Natural killer cell (primary cell): Measurements from ENCODE around the gene NCMAP. TPM values are rescaled to one million over a fixed set of nuclear protein-coding genes. Genes with fewer than 3 reads are reported as not detected.

Experiments used
- ATAC-seq, 3 donors: fragments of 150-1000 bp in 2 of 3; fragments of 200-7000 bp in 1 of 3; cut with Tn5 transposase; 1 replicate in 1 of 3; 2 replicates in 2 of 3; pipeline ENCODE4 v1.10.0; 2021; ENCODE audit warnings: mild to moderate bottlenecking in 2 of 3, moderate library complexity in 2 of 3
- DNase-seq, 2 donors: peaks; one replicate each; pipeline versions ENCODE4 v3.0.0 to v3.0.0-alpha.2; 2013 to 2021; ENCODE audit warnings: mixed read lengths in 1 of 2
- H3K27ac ChIP-seq: one replicate; pipeline ENCODE4 v1.5.1; 2013; ENCODE audit warnings: mild to moderate bottlenecking, low read length
- H3K27me3 ChIP-seq: one replicate; pipeline ENCODE4 v1.6.1; 2013; ENCODE audit warnings: low read length; ENCODE audit not compliant: control insufficient read depth, insufficient read depth
- H3K36me3 ChIP-seq: one replicate; pipeline ENCODE4 v1.6.1; 2013; ENCODE audit warnings: low read length; ENCODE audit not compliant: control insufficient read depth, insufficient read depth
- H3K4me1 ChIP-seq: one replicate; pipeline ENCODE4 v1.6.1; 2013; ENCODE audit warnings: low read length; ENCODE audit not compliant: control insufficient read depth, insufficient read depth
- H3K4me3 ChIP-seq: one replicate; pipeline ENCODE4 v1.5.1; 2013; ENCODE audit warnings: low read length
- H3K9me3 ChIP-seq: one replicate; pipeline ENCODE4 v1.6.1; 2013; ENCODE audit warnings: low read length; ENCODE audit not compliant: control insufficient read depth, insufficient read depth
- H3K27ac Mint-ChIP-seq, 2 donors: one replicate each; pipeline ENCODE4 v1.8.0; 2022; ENCODE audit warnings: mild to moderate bottlenecking in 2 of 2, mixed read lengths in 2 of 2, moderate library complexity in 1 of 2
- H3K27me3 Mint-ChIP-seq, 2 donors: one replicate each; pipeline ENCODE4 v1.8.0; 2022; ENCODE audit warnings: low read depth in 2 of 2, mixed read lengths in 2 of 2
- H3K36me3 Mint-ChIP-seq: one replicate; pipeline ENCODE4 v1.8.0; 2022; ENCODE audit warnings: mixed read lengths
- H3K4me1 Mint-ChIP-seq, 2 donors: one replicate each; pipeline ENCODE4 v1.8.0; 2022; ENCODE audit warnings: mixed read lengths in 2 of 2
- H3K4me3 Mint-ChIP-seq: one replicate; pipeline ENCODE4 v1.8.0; 2022; ENCODE audit warnings: mild to moderate bottlenecking, moderate library complexity, mixed read lengths
- H3K9me3 Mint-ChIP-seq, 2 donors: one replicate each; pipeline ENCODE4 v1.8.0; 2022; ENCODE audit warnings: mixed read lengths in 2 of 2
- WGBS: methylation state at CpG from one replicate; pipeline ENCODE4 v1.1.7; 2013; ENCODE audit warnings: missing lambda C conversion rate; ENCODE audit not compliant: insufficient coverage; 5-methylcytosine and 5-hydroxymethylcytosine counted together
- intact Hi-C: fragments of 100-400 bp; cut with micrococcal nuclease; formaldehyde crosslinking; loops from one replicate; pipeline ENCODE4 v1.14.2; 2022
- total RNA-seq, 4 donors: library from RNA; stranded (reverse); fragments of 120-200 nt in 1 of 4; gene quantifications; one replicate each; pipeline versions ENCODE4 v1.2.3 to v1.2.4, GENCODE V29; 2013 to 2022
- TF ChIP-seq, protein P1 (sequence below): fragments of 200-600 bp; IDR thresholded peaks from one replicate; pipeline ENCODE4 v1.8.0; 2022; ENCODE audit warnings: antibody characterized with exemption

NCMAP gene
- total RNA-seq, 3 donors from 2014 or later (not counting 1 experiment from before 2014, with no cell fraction given) = not detected

- H3K4me3 Mint-ChIP-seq = peak overlapping the region; percentile 87
- no peaks in the 10 kb centered on the region for H3K9me3 Mint-ChIP-seq
- 2% methylated on average over 21 of the region's 21 CpGs for WGBS
- ATAC-seq = peak; percentile 70 to 84 (median 84)
- no peaks in the 10 kb centered on the region for H3K36me3 Mint-ChIP-seq
- peak; percentile 77 to 90 for DNase-seq
- Histone ChIP-seq H3K9me3 (peaks cover 3% of the 10 kb centered on the region), H3K27me3 (no peaks in the 10 kb centered on the region), H3K36me3 (no peaks in the 10 kb centered on the region), H3K4me1 (peaks cover 21% of the 10 kb centered on the region), H3K27ac (peak overlapping the region; percentile 90), H3K4me3 (peak overlapping the region; percentile 50)
- peak overlapping the region; percentile 89 to 93 for H3K27ac Mint-ChIP-seq
- intact Hi-C loops = loop anchor here (5.0 kb wide), 1 partner anchor 33 kb away; the partner anchor contains the start of gene RCAN3
- peaks cover 3 to 9% of the 10 kb centered on the region in 2 donors for H3K27me3 Mint-ChIP-seq
- H3K4me1 Mint-ChIP-seq = peaks cover 24 to 25% of the 10 kb centered on the region in 2 donors
- TF ChIP-seq, protein P1, sequence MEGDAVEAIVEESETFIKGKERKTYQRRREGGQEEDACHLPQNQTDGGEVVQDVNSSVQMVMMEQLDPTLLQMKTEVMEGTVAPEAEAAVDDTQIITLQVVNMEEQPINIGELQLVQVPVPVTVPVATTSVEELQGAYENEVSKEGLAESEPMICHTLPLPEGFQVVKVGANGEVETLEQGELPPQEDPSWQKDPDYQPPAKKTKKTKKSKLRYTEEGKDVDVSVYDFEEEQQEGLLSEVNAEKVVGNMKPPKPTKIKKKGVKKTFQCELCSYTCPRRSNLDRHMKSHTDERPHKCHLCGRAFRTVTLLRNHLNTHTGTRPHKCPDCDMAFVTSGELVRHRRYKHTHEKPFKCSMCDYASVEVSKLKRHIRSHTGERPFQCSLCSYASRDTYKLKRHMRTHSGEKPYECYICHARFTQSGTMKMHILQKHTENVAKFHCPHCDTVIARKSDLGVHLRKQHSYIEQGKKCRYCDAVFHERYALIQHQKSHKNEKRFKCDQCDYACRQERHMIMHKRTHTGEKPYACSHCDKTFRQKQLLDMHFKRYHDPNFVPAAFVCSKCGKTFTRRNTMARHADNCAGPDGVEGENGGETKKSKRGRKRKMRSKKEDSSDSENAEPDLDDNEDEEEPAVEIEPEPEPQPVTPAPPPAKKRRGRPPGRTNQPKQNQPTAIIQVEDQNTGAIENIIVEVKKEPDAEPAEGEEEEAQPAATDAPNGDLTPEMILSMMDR = no peak
Observed at GRCh38 chr1:24535021-24535424, 20.9 kb upstream of the NCMAP start.

- Mint-ChIP-seq H3K27ac (peak overlapping the region; percentile 89 to 93), H3K36me3 (no peaks in the 10 kb centered on the region), H3K4me1 (peaks cover 24 to 25% of the 10 kb centered on the region in 2 donors), H3K4me3 (peak overlapping the region; percentile 87), H3K27me3 (peaks cover 3 to 12% of the 10 kb centered on the region in 2 donors), H3K9me3 (no peaks in the 10 kb centered on the region)
- TF ChIP-seq, protein P1 = no peak
- H3K4me3 ChIP-seq = peak overlapping the region; percentile 50
- H3K36me3 ChIP-seq = no peaks in the 10 kb centered on the region
- peak overlapping the region; percentile 90 for H3K27ac ChIP-seq
- intact Hi-C loops = loop anchor here (5.0 kb wide), 1 partner anchor 33 kb away; the partner anchor contains the start of gene RCAN3
- H3K27me3 ChIP-seq = no peaks in the 10 kb centered on the region
- H3K4me1 ChIP-seq = peaks cover 21% of the 10 kb centered on the region
- H3K9me3 ChIP-seq = peaks cover 3% of the 10 kb centered on the region
- DNase-seq = peak in 1 of 2 donors; percentile 36
- 90% methylated on average over 8 of the region's 8 CpGs for WGBS
- no peak for ATAC-seq
Observed at GRCh38 chr1:24535778-24536177, 20.1 kb upstream of the NCMAP start.

DNA sequence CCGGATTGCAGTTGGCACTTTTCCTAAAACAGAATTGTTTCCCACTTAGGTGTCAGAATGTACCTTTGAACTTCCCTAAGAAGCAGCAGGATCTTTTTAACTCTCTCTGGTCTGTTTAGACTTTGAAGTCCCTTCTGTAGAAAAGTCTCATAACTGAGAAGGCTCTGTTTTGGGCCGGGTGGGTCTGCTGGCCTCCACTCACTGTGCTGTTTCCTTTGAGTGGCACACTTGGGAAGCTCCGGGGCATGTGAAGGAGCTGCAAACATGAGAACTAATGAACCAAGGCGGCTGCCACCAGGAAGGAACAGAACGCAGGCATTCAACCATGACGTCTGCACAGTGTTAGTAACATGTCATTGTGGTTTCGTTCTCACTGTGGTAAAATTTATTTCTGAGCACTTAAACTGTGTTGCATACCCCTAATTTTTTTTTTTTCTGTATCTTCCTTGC is 19.5 kb upstream of the NCMAP start:
- H3K9me3 Mint-ChIP-seq = no peaks in the 10 kb centered on the region
- intact Hi-C loops = loop anchor here (5.0 kb wide), 1 partner anchor 34 kb away; the partner anchor contains the start of gene RCAN3
- no peaks in the 10 kb centered on the region for H3K36me3 Mint-ChIP-seq

More for the DNA sequence above, 19.5 kb upstream of the NCMAP start:
- peak; percentile 56 to 94 for DNase-seq
- H3K27me3 ChIP-seq = no peaks in the 10 kb centered on the region
- WGBS = 6% methylated on average over 7 of the region's 7 CpGs
- Mint-ChIP-seq H3K4me3 (peak overlapping the region; percentile 87), H3K4me1 (peaks cover 24 to 25% of the 10 kb centered on the region in 2 donors), H3K27ac (peak overlapping the region; percentile 89 to 93), H3K27me3 (peaks cover 3 to 16% of the 10 kb centered on the region in 2 donors)
- no peaks in the 10 kb centered on the region for H3K36me3 ChIP-seq
- peak overlapping the region; percentile 1 for H3K4me3 ChIP-seq
- H3K27ac ChIP-seq = peak overlapping the region; percentile 90
- ATAC-seq = peak; percentile 74 to 89 (median 75)
- H3K9me3 ChIP-seq = peaks cover 3% of the 10 kb centered on the region
- H3K4me1 ChIP-seq = peaks cover 21% of the 10 kb centered on the region
- TF ChIP-seq, protein P1 = no peak
